HG03175 (cell line): ENCODE results near the gene CES3.
A peak's percentile ranks its signal among the peaks of the same experiment; 100 is the strongest.

Experiments
- ATAC-seq: cut with Tn5 transposase; IDR thresholded peaks from one replicate; pipeline ENCODE4 v1.9.1; 2021; ENCODE audit warnings: mild to moderate bottlenecking, moderate library complexity; ENCODE audit not compliant: unreplicated experiment

The CES3 gene

GRCh38 chr16:66926171-66926947, 34.7 kb upstream of the CES3 start:
- ATAC-seq: no peak

GRCh38 chr16:66926961-66927436, 34.1 kb upstream of the CES3 start:
- ATAC-seq: no peak

- ATAC-seq: no peak
Measured at GRCh38 chr16:66927918-66928649, 33.0 kb upstream of the CES3 start.

GRCh38 chr16:66928702-66929388, 32.2 kb upstream of the CES3 start:
- no peak for ATAC-seq

- ATAC-seq: no peak
Measured at GRCh38 chr16:66930189-66930588, 30.9 kb upstream of the CES3 start.

- no peak for ATAC-seq
Measured at GRCh38 chr16:66931665-66932064, 29.4 kb upstream of the CES3 start.

GRCh38 chr16:66932076-66932475, 29.0 kb upstream of the CES3 start:
- ATAC-seq: no peak

GRCh38 chr16:66933776-66934137, 27.3 kb upstream of the CES3 start:
- peak; percentile 8 for ATAC-seq

- peak; percentile 85 for ATAC-seq
Measured at GRCh38 chr16:66934138-66934838, 26.8 kb upstream of the CES3 start, which contains the start of gene CIAO2B. Gene CIAO2B, minus strand, starts transcription at chr16:66934402. Its CDS starts 38 bp downstream, at chr16:66934364.

GRCh38 chr16:66934839-66935313, 26.2 kb upstream of the CES3 start:
- peak; percentile 2 for ATAC-seq

- ATAC-seq: no peak
Measured at GRCh38 chr16:66935314-66936011, 25.6 kb upstream of the CES3 start, which contains the start of gene CES2. Gene CES2, plus strand, starts transcription at chr16:66935516. Its CDS starts 120 bp downstream, at chr16:66935636.

GRCh38 chr16:66936462-66936861, 24.6 kb upstream of the CES3 start:
- ATAC-seq: no peak

GRCh38 chr16:66936889-66937554, 24.0 kb upstream of the CES3 start:
- no peak for ATAC-seq

- no peak for ATAC-seq
Measured at GRCh38 chr16:66937725-66938337, 23.2 kb upstream of the CES3 start.

GRCh38 chr16:66939366-66939765, 21.7 kb upstream of the CES3 start:
- no peak for ATAC-seq

- ATAC-seq: no peak
Measured at GRCh38 chr16:66940236-66940635, 20.8 kb upstream of the CES3 start.

- ATAC-seq: no peak
Measured at GRCh38 chr16:66942981-66943380, 18.1 kb upstream of the CES3 start.

- ATAC-seq: no peak
Measured at GRCh38 chr16:66943426-66944053, 17.5 kb upstream of the CES3 start.

GRCh38 chr16:66944054-66944441, 17.0 kb upstream of the CES3 start:
- ATAC-seq: no peak
